Panc1 (cell line): ENCODE measurements around the gene KRTAP19-8.

Experiments
- CTCF ChIP-seq: fragments of 450-650 bp; IDR thresholded peaks from 2 replicates; pipeline ENCODE4 v1.5.1; 2017; ENCODE audit warnings: mild to moderate bottlenecking
- POLR2AphosphoS5 ChIP-seq: IDR thresholded peaks from 2 replicates; pipeline ENCODE4 v1.6.1; 2012; ENCODE audit warnings: mild to moderate bottlenecking, low read depth, low read length, moderate library complexity

GRCh38 chr21:31045841-31046240, 7.6 kb upstream of the KRTAP19-8 start:
- TF ChIP-seq POLR2AphosphoS5 (no peak), CTCF (no peak)
